ENCODE data around the gene SPRYD4.
"Not testable (repeated sequence)": the region's sequence is repeated elsewhere in the genome, so short reads cannot be mapped to it uniquely, and the experiment has no call there.

The SPRYD4 gene

DNA sequence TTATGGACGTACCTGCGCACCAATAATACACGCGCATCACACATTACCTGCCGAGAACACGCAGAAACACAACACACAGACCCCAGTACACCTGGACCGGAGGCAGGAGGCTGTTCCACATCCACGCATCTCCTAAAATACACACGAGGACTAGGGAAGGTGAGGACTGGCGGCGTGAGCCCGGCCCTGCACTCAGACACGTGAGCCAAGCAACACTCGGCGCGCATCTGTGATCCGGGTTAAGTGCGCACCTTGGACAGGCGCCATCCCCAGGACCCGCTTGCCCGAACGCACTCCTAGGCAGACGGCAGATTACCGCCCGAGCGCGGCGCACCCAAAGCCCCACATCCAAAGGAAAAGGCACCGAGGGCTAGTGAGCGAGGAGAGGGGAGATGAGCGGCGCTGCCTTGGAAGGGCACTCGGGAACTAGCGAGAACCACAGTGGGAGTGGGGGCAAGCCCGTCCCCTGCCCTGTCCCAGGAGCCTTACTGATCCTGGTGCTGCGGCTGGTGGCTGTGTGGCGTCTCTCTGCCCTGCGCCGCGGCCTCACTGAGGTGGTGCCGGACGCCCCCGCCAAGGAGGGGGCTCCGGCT lies 19.2 kb downstream of the SPRYD4 start:
- no peak for DNase-seq (ENCODE audit: low read depth)
- peak overlapping the region; percentile 46 for H3K4me3 ChIP-seq (ENCODE audit: control insufficient read depth, low read depth, low read length)
- TF ChIP-seq, protein P1, sequence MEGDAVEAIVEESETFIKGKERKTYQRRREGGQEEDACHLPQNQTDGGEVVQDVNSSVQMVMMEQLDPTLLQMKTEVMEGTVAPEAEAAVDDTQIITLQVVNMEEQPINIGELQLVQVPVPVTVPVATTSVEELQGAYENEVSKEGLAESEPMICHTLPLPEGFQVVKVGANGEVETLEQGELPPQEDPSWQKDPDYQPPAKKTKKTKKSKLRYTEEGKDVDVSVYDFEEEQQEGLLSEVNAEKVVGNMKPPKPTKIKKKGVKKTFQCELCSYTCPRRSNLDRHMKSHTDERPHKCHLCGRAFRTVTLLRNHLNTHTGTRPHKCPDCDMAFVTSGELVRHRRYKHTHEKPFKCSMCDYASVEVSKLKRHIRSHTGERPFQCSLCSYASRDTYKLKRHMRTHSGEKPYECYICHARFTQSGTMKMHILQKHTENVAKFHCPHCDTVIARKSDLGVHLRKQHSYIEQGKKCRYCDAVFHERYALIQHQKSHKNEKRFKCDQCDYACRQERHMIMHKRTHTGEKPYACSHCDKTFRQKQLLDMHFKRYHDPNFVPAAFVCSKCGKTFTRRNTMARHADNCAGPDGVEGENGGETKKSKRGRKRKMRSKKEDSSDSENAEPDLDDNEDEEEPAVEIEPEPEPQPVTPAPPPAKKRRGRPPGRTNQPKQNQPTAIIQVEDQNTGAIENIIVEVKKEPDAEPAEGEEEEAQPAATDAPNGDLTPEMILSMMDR (IDR thresholded peaks at IDR 0.05; ENCODE audit: control insufficient read depth, insufficient read depth, low read depth, low read length, missing control alignments): no peak

DNA sequence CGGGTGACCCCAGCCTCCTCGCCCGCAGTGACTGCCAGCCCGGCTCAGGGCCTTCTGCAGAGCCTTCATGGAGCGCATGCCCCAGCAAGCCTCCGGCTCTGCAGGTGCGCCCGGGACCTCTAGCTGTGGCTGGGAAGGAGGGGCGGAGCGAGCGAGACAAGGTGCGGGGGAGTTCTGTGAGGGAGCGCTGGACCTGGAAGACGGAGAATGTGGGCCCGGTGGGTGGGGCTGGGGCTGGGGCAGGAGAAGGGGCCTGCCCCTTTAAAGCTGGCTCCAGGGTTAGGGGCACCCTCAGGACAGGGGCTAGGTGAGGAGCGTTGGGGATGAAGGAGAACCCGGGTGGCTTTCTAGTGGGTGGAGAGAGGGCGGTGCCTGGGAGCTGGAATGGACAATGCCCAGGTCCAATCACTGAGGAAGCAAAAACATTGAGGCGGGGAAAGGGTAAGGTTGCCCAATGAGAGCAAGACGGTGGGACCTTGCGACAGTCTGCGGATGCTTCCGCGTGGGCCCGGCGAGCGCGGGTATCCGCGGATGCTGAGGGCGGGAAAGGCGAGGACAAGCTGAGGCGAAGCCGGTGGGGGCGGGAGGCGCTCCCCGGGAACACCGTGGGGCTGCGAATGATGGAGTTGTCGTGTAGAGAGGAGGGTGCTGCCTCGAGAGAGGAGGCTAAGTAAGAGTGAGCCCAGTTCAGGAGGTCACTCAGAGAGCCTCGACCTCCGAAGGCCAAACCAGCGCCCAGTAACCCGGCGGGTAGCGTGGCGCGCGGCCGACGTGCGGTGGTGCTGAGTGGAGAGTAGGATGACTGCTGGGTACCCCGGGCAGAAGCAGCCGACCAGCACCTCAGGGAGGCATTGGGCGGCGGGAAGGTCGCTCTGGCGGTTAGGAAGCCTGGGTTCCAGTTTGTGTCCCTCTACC lies 19.9 kb downstream of the SPRYD4 start, which contains the start of gene GLS2:
Gene GLS2, minus strand, starts transcription at position 121 of the 915 bp plus-strand sequence. Its CDS starts 43 bp downstream, at position 78.
- TF ChIP-seq, protein P1 (IDR thresholded peaks at IDR 0.05; ENCODE audit: control insufficient read depth, insufficient read depth, low read depth, low read length, missing control alignments): no peak
- DNase-seq (ENCODE audit: low read depth): peak; percentile 17
- peak within 1 kb of the TSS; percentile 46 for H3K4me3 ChIP-seq (ENCODE audit: control insufficient read depth, low read depth, low read length)

DNA sequence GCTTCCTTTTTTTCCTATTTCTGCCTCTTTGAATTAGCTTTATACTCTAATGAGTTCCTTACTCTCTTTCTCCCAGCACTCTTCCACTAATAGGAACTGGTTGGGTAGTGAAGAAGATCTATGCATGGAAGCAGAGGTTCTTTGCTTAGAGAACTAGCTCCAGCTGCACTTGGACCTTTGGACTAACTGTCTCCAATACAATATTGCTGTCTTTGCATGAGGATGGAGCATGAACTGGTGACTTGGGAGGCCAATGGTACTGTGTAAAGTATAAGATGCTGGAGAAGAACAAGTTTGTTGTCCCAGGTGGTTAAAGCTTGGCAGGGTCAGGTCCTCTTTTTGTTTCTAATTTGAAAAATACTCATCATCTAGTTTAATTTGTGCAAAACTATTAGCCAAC lies 22.0 kb downstream of the SPRYD4 start:
- no peak overlapping the region for H3K4me3 ChIP-seq (ENCODE audit: control insufficient read depth, low read depth, low read length)
- TF ChIP-seq, protein P1 (IDR thresholded peaks at IDR 0.05; ENCODE audit: control insufficient read depth, insufficient read depth, low read depth, low read length, missing control alignments): no peak
- no peak for DNase-seq (ENCODE audit: low read depth)

DNA sequence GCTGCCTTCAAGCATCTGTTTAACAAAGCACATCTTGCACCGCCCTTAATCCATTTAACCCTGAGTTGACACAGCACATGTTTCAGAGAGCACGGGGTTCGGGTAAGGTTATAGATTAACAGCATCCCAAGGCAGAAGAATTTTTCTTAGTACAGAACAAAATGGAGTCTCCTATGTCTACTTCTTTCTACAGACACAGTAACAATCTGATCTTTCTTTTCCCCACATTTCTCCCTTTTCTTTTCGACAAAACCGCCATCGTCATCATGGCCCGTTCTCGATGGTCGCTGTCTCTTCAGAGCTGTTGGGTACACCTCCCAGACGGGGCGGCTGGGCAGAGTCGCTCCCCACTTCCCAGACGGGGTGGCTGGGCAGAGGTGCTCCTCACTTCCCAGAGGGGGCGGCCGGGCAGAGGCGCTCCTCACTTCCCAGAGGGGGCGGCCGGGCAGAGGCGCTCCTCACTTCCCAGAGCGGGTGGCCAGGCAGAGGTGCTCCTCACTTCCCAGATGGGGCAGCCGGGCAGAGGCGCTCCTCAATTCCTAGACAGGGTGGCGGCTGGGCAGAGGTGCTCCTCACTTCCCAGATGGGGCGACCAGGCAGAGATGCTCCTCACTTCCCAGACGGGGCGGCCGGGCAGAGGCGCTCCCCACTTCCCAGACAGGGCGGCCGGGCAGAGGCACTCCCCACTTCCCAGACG lies 25.2 kb downstream of the SPRYD4 start:
- DNase-seq (ENCODE audit: low read depth); H3K4me3 ChIP-seq (ENCODE audit: control insufficient read depth, low read depth, low read length): not testable (repeated sequence)

DNA sequence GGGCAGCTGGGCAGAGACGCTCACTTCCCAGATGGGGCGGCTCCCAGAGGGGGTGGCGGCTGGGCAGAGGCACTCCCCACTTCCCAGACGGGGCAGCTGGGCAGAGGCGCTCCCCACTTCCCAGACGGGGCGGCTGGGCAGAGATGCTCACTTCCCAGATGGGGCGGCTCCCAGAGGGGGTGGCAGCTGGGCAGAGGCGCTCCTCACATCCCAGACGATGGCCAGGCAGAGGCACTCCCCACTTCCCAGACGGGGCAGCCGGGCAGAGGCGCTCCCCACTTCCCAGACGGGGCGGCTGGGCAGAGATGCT lies 25.7 kb downstream of the SPRYD4 start:
- H3K4me3 ChIP-seq (ENCODE audit: control insufficient read depth, low read depth, low read length); DNase-seq (ENCODE audit: low read depth): not testable (repeated sequence)

DNA sequence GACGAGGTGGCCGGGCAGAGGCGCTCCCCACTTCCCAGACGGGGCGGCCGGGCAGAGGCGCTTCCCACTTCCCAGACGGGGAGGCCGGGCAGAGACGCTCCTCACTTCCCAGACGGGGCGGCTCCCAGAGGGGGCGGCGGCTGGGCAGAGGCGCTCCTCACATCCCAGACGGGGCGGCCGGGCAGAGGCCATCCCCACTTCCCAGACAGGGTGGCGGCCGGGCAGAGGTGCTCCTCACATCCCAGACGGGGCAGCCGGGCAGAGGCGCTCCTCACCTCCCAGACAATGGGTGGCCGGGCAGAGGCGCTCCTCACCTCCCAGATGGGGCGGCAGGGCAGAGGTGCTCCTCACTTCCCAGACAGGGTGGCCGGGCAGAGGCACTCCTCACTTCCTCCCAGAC lies 26.1 kb downstream of the SPRYD4 start:
- DNase-seq (ENCODE audit: low read depth); H3K4me3 ChIP-seq (ENCODE audit: control insufficient read depth, low read depth, low read length): not testable (repeated sequence)

DNA sequence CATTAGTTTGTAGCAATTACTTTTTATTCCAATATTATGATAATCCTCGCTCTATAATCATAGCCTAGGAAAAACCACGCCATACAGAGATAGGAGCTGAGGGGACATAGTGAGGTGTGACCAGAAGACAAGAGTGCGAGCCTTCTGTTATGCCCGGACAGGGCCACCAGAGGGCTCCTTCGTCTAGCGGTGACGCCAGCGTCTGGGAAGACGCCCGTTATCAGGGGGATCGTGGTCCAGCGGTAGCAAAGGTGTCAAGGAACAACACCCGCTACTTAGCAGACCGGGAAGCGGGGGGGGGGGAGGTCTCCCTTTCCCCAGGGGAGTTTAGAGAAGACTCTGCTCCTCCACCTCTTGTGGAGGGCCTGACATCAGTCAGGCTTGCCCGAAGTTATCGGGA lies 28.3 kb downstream of the SPRYD4 start:
- TF ChIP-seq, protein P1 (IDR thresholded peaks at IDR 0.05; ENCODE audit: control insufficient read depth, insufficient read depth, low read depth, low read length, missing control alignments): peak; percentile 44
- H3K4me3 ChIP-seq (ENCODE audit: control insufficient read depth, low read depth, low read length); DNase-seq (ENCODE audit: low read depth): not testable (repeated sequence)

DNA sequence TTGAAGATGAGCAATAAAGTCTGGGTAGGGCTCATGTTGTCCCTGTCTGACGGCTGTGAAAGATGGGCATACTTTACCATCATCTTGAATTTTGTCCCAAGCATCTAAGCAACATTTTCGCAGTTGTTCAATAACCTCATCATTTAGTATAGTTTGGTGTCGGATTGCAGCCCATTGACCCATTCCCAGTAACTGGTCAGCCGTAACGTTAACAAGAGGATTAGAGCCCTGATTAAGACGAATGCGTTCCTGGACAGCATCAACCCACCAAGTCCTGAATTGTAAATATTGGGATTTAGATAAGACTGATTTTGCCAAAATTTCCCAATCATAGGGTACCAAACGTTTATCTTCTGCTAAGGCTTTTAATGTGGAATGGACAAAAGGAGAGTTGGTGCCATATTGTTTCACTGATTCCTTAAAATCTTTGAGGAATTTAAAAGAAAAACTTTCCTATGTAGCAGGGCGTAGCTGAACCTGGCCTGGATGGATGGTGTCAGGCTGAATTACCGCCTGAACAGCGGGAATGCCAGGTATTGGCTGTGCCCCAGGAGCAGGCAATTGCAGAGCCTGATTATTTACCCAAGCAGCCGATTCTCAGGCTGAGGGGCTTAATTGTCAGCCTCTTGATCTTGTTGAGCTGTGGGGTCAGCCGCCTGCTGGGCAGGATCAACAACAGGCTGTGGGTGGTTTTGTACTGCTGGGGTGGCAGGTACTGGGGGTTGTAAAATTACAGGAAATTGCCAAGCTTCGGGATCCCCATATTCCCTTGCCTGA lies 29.9 kb downstream of the SPRYD4 start:
- DNase-seq (ENCODE audit: low read depth); H3K4me3 ChIP-seq (ENCODE audit: control insufficient read depth, low read depth, low read length): not testable (repeated sequence)

DNA sequence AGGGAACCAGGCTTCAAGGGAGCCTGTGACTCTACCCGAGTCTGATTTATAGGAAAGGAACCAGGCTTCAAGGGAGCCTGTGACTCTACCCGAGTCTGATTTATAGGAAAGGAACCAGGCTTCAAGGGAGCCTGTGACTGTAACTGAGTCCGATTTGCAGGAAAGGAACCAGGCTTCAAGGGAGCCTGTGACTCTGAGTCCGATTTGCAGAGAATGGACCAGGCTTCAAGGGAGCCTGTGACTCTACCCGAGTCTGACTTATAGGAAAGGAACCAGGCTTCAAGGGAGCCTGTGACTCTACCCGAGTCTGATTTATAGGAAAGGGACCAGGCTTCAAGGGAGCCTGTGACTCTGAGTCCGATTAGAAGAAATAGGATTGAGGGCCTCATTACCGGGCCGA lies 31.1 kb downstream of the SPRYD4 start:
- not testable (repeated sequence) for DNase-seq (ENCODE audit: low read depth)

DNA sequence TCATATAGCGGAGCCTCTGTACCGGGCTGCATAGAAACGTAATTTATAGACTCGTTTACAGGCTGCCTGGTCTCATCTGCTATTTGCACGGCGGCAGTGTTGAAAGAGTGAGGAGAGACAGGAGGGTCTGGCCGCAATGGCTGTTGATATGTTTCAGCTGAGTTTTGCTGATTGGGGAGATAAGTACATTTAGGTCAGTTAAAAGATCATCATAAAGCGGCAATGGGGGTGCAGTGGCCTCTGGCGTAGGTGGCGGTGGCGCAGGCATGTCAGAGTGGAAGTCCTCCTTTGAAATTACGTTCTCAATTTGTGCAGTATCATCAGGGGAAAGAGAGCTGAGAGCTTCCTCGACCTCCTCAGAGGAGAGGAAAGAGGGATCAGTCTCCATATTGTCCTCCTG lies 31.5 kb downstream of the SPRYD4 start:
- H3K4me3 ChIP-seq (ENCODE audit: control insufficient read depth, low read depth, low read length); DNase-seq (ENCODE audit: low read depth): not testable (repeated sequence)

More for the DNA sequence above, 31.1 kb downstream of the SPRYD4 start:
- H3K4me3 ChIP-seq (ENCODE audit: control insufficient read depth, low read depth, low read length): not testable (repeated sequence)

Data from AG09309 (cell line).